GM12878 (cell line): Measurements from ENCODE around the gene IFIH1.

Experiments
- ATF3 ChIP-seq: IDR thresholded peaks from 2 replicates; pipeline ENCODE4 v1.6.1; 2011; ENCODE audit warnings: low read depth, mild to moderate bottlenecking, low read length, moderate library complexity, borderline replicate concordance; ENCODE audit errors: extremely low read depth
- BCL11A ChIP-seq: IDR thresholded peaks from 2 replicates; pipeline ENCODE4 v1.6.1; 2011; ENCODE audit warnings: low read depth, low read length
- BHLHE40 ChIP-seq, 2 experiments: fragments of 450-650 bp in 1 of 2; IDR thresholded peaks; 2 replicates each; pipeline ENCODE4 v1.6.1; 2011 to 2017; ENCODE audit warnings: low read depth in 2 of 2, borderline replicate concordance in 1 of 2, improper control_type of control experiment in 1 of 2, low read length in 1 of 2, mild to moderate bottlenecking in 1 of 2
- CTCF ChIP-seq, 3 experiments: IDR thresholded peaks in 2 of 3; conservative IDR thresholded peaks in 1 of 3; 2 replicates each; pipeline ENCODE4 v1.5.1; 2011; ENCODE audit warnings: low read depth in 3 of 3, low read length in 3 of 3, mild to moderate bottlenecking in 3 of 3, control low read depth in 2 of 3, moderate library complexity in 2 of 3, inconsistent platforms in 1 of 3, mixed read lengths in 1 of 3; ENCODE audit not compliant: control insufficient read depth in 2 of 3, insufficient read depth in 1 of 3; ENCODE audit errors: extremely low read depth in 1 of 3
- EP300 ChIP-seq, 2 experiments: fragments of 150-350 bp in 1 of 2; IDR thresholded peaks; 2 replicates each; pipeline ENCODE4 v1.6.1; 2011 to 2012; ENCODE audit warnings: low read depth in 2 of 2, low read length in 2 of 2, borderline replicate concordance in 1 of 2, improper control_type of control experiment in 1 of 2, inconsistent platforms in 1 of 2; ENCODE audit not compliant: control insufficient read depth in 1 of 2
- JUND ChIP-seq: IDR thresholded peaks from 2 replicates; pipeline ENCODE4 v1.6.1; 2012; ENCODE audit warnings: low read depth, mild to moderate bottlenecking, low read length, improper control_type of control experiment, moderate library complexity
- MXI1 ChIP-seq: fragments of 150-350 bp; IDR thresholded peaks from 2 replicates; pipeline ENCODE4 v1.6.1; 2011; ENCODE audit warnings: low read depth, mild to moderate bottlenecking, inconsistent platforms, low read length, improper control_type of control experiment
- POLR2A ChIP-seq: IDR thresholded peaks from 2 replicates; pipeline ENCODE4 v1.6.1; 2011; ENCODE audit warnings: low read depth, mild to moderate bottlenecking, low read length
- RB1 ChIP-seq: fragments of 450-650 bp; formaldehyde crosslinking; IDR thresholded peaks from 2 replicates; pipeline ENCODE4 v1.6.1; 2017; ENCODE audit warnings: mild to moderate bottlenecking, borderline replicate concordance
- TAF1 ChIP-seq: IDR thresholded peaks from 2 replicates; pipeline ENCODE4 v1.6.1; 2011; ENCODE audit warnings: mild to moderate bottlenecking, low read depth, low read length, borderline replicate concordance
- ZNF24 ChIP-seq: fragments of 450-650 bp; IDR thresholded peaks from 2 replicates; pipeline ENCODE4 v1.6.1; 2017; ENCODE audit warnings: antibody characterized with exemption, mild to moderate bottlenecking
- ZNF274 ChIP-seq: IDR thresholded peaks from one replicate; pipeline ENCODE4 v1.8.0; 2011; ENCODE audit not compliant: insufficient read length, insufficient read depth

GRCh38 chr2:162327134-162327769 is 8.8 kb upstream of the IFIH1 start:
- TF ChIP-seq ZNF274 (no peak), JUND (no peak), CTCF (IDR thresholded peaks at IDR 0.05 in 2 of 3, conservative IDR thresholded peaks at IDR 0.05 in 1 of 3; ENCODE audit: control insufficient read depth in 2 of 3, extremely low read depth in 1 of 3, insufficient read depth in 1 of 3, low read depth in 3 of 3, low read length in 3 of 3) (peak; percentile 30 to 64 (median 48)), RB1 (no peak), TAF1 (no peak), BCL11A (no peak), ZNF24 (no peak), ATF3 (no peak), POLR2A (no peak), MXI1 (no peak), BHLHE40 (IDR thresholded peaks at IDR 0.05; ENCODE audit: borderline replicate concordance in 1 of 2, low read depth in 2 of 2, low read length in 1 of 2) (no peak), EP300 (IDR thresholded peaks at IDR 0.05; ENCODE audit: borderline replicate concordance in 1 of 2, control insufficient read depth in 1 of 2, low read depth in 2 of 2, low read length in 2 of 2) (no peak)
